GM12878 (cell line): ENCODE measurements around the gene MLKL. TPM values are rescaled to one million over a fixed set of nuclear protein-coding genes. Genes with fewer than 3 reads are reported as not detected.

Source experiments
- ATAC-seq: fragments of 200-7000 bp; cut with Tn5 transposase; 3 replicates; pipeline ENCODE4 v1.9.1; 2020; ENCODE audit warnings: mild to moderate bottlenecking, moderate library complexity
- BruUV-seq: library from RNA; stranded (reverse); fragments of 400-500 nt; replicated peaks from 2 replicates; lab custom pipeline; 2021; lab: Mats Ljungman, UMichigan
- CTCF ChIA-PET: fragments of 300-600 bp; sonication (Branson Sonifier 250); formaldehyde crosslinking; extraction: SDS; loops from one replicate; lab custom pipeline; 2021; ENCODE audit warnings: inconsistent platforms; lab: Yijun Ruan, JAX
- POLR2A ChIA-PET: fragments of 350-600 bp; formaldehyde crosslinking; extraction: SDS; loops from one replicate; lab custom pipeline; 2021; ENCODE audit warnings: inconsistent platforms; lab: Charles Lee
- RAD21 ChIA-PET: fragments of 300-600 bp; sonication (Branson Sonifier 250); formaldehyde crosslinking; loops from one replicate; lab custom pipeline; 2023; ENCODE audit warnings: antibody characterized with exemption; ENCODE audit not compliant: unreplicated experiment; lab: Charles Lee
- SMC1A ChIA-PET: fragments of 300-600 bp; sonication (Branson Sonifier 250); formaldehyde crosslinking; loops from one replicate; lab custom pipeline; 2023; ENCODE audit not compliant: unreplicated experiment, uncharacterized antibody; lab: Charles Lee
- DNase-seq: peaks from one replicate; pipeline ENCODE4 v3.0.0-alpha.2; 2011; ENCODE audit warnings: low read depth, low spot score
- FAIRE-seq: peaks from 3 replicates; lab custom pipeline; 2011; peaks lifted over from hg19 to GRCh38; lab: Jason Lieb, UNC
- H2AFZ ChIP-seq: 2 replicates; pipeline ENCODE4 v1.6.0; 2011; ENCODE audit warnings: low read depth, low read length, control low read depth; ENCODE audit not compliant: control insufficient read depth
- H3K27ac ChIP-seq: 2 replicates; pipeline ENCODE4 v1.5.1; 2011; ENCODE audit warnings: control low read depth; ENCODE audit not compliant: control insufficient read depth, insufficient read depth
- H3K27me3 ChIP-seq, 2 experiments: replicated peaks in 1 of 2; 2 replicates each; pipeline versions ENCODE4 v1.6.0 to v1.6.1; 2011; ENCODE audit warnings: low read length in 1 of 2; ENCODE audit not compliant: control insufficient read depth in 2 of 2, insufficient read depth in 2 of 2
- H3K36me3 ChIP-seq, 2 experiments: 2 replicates each; pipeline ENCODE4 v1.5.1; 2011; ENCODE audit warnings: low read length in 1 of 2; ENCODE audit not compliant: control insufficient read depth in 2 of 2, insufficient read depth in 2 of 2
- H3K4me1 ChIP-seq: 2 replicates; pipeline ENCODE4 v1.6.1; 2011; ENCODE audit warnings: mild to moderate bottlenecking, low read length, moderate library complexity, mixed read lengths; ENCODE audit not compliant: control insufficient read depth, insufficient read depth
- H3K4me2 ChIP-seq: 2 replicates; pipeline ENCODE4 v1.6.0; 2011; ENCODE audit warnings: control low read depth; ENCODE audit not compliant: control insufficient read depth, insufficient read depth
- H3K4me3 ChIP-seq: fragments of 200-600 bp; sonication (generic); 2 replicates; pipeline ENCODE4 v1.5.1; 2016
- H3K79me2 ChIP-seq: 2 replicates; pipeline ENCODE4 v1.6.0; 2011; ENCODE audit warnings: low read length; ENCODE audit not compliant: control insufficient read depth, insufficient read depth
- H3K9ac ChIP-seq: 2 replicates; pipeline ENCODE4 v1.8.0; 2011; ENCODE audit warnings: low read length, control low read depth, mixed read lengths; ENCODE audit not compliant: control insufficient read depth, insufficient read depth
- H3K9me3 ChIP-seq: replicated peaks from 3 replicates; pipeline ENCODE4 v1.5.1; 2011; ENCODE audit warnings: mild to moderate bottlenecking, low read length; ENCODE audit not compliant: control insufficient read depth, insufficient read depth
- H4K20me1 ChIP-seq: 2 replicates; pipeline ENCODE4 v1.6.0; 2011; ENCODE audit not compliant: control insufficient read depth, insufficient read depth
- HDGF ChIP-seq: fragments of 450-650 bp; IDR thresholded peaks from 2 replicates; pipeline ENCODE4 v1.6.1; 2016; ENCODE audit warnings: antibody characterized with exemption
- MAX ChIP-seq: IDR thresholded peaks from 2 replicates; pipeline ENCODE4 v1.6.1; 2012; ENCODE audit warnings: low read depth, low read length, improper control_type of control experiment
- RAD51 ChIP-seq: fragments of 450-650 bp; IDR thresholded peaks from 2 replicates; pipeline ENCODE4 v1.6.1; 2016; ENCODE audit warnings: moderate library complexity, mild to moderate bottlenecking, inconsistent platforms
- RB1 ChIP-seq: fragments of 450-650 bp; formaldehyde crosslinking; IDR thresholded peaks from 2 replicates; pipeline ENCODE4 v1.6.1; 2017; ENCODE audit warnings: mild to moderate bottlenecking, borderline replicate concordance
- RELA ChIP-seq: fragments of 450-650 bp; IDR thresholded peaks from 2 replicates; pipeline ENCODE4 v1.8.0; 2014; ENCODE audit warnings: borderline replicate concordance; ENCODE audit not compliant: partially characterized antibody
- YY1 ChIP-seq: IDR thresholded peaks from 2 replicates; pipeline ENCODE4 v1.6.1; 2011; ENCODE audit warnings: low read depth, mild to moderate bottlenecking, low read length
- WGBS: methylation state at CpG from one replicate; pipeline ENCODE4 v1.1.6; 2016; ENCODE audit warnings: low lambda C conversion rate; ENCODE audit not compliant: insufficient replicate concordance, insufficient coverage; ENCODE audit errors: missing lambda C conversion rate; 5-methylcytosine and 5-hydroxymethylcytosine counted together
- in situ Hi-C: fragments of 300-500 bp; cut with MboI; formaldehyde crosslinking; loops from 9 replicates; pipeline ENCODE4 v1.14.3; 2018; ENCODE audit warnings: mixed read lengths
- intact Hi-C: fragments of 100-400 bp; cut with micrococcal nuclease; formaldehyde crosslinking; loops from one replicate; pipeline ENCODE4 v1.14.2; 2022; ENCODE audit not compliant: unreplicated experiment
- polyA plus RNA-seq, 11 experiments: library from polyadenylated mRNA; depleted of rRNA in 4 of 11; unstranded in 6 of 11; stranded (reverse) in 5 of 11; fragments of >200 nt; fragmentation: Nextera tagmentation in 4 of 11; fragmentation: Illumina TruSeq in 1 of 11; extraction: Ambion mirVana in 4 of 11; extraction: Trizol in 1 of 11; gene quantifications; 1 replicate in 1 of 11; 2 replicates in 10 of 11; pipeline versions ENCODE4 v1.2.1 to v1.2.3, GENCODE V29; 2011 to 2016; ENCODE audit warnings: inconsistent platforms in 2 of 11, missing spikeins in 2 of 11, low read depth in 1 of 11
- total RNA-seq, 4 experiments: library from RNA; depleted of rRNA in 3 of 4; stranded (reverse); fragments of >200 nt in 3 of 4; fragmentation: Illumina TruSeq in 1 of 4; extraction: Trizol in 1 of 4; gene quantifications; 2 replicates each; pipeline versions ENCODE4 v1.2.1 to v1.2.3, GENCODE V29; 2013 to 2021

The MLKL gene
- total and polyA plus RNA-seq, 10 of the 15 experiments (the other 5 are each of a cell fraction or from before 2014, with no cell fraction given) = 3.8 to 14.5 (median 11.2) TPM

- in situ Hi-C loops = no loop called here
- TF ChIP-seq MAX = no peak
- no peak for TF ChIP-seq RELA
- ChIA-PET RAD21 (no interaction called here), POLR2A (no interaction called here), CTCF (no interaction called here), SMC1A (no interaction called here)
- Histone ChIP-seq H3K27ac (no peak overlapping the region), H3K4me3 (no peak overlapping the region), H3K9ac (no peak overlapping the region), H3K79me2 (no peaks in the 10 kb centered on the region), H3K27me3 (peaks cover 0 to 1% of the 10 kb centered on the region in 2 experiments; a peak in 1 of 4 replicates), H4K20me1 (no peaks in the 10 kb centered on the region), H2AFZ (no peak overlapping the region), H3K9me3 (no peaks in the 10 kb centered on the region; the same call in 2 of the 3 replicates), H3K36me3 (no peaks in the 10 kb centered on the region), H3K4me1 (peaks cover under 1% of the 10 kb centered on the region), H3K4me2 (no peak overlapping the region)
- no TSS peak for BruUV-seq
- WGBS = 75% methylated on average over 10 of the region's 10 CpGs
- ATAC-seq (no peak), FAIRE-seq (no peak), DNase-seq (no peak)
- intact Hi-C loops = no loop called here
These were observed 34.4 kb upstream of the MLKL start for GRCh38 chr16:74735162-74735452.

- CTCF ChIA-PET = no interaction called here
- Histone ChIP-seq H3K4me2 (no peak overlapping the region), H3K36me3 (no peaks in the 10 kb centered on the region; a peak in 1 of 4 replicates), H3K4me3 (no peak overlapping the region), H4K20me1 (no peaks in the 10 kb centered on the region), H2AFZ (no peak overlapping the region), H3K9me3 (no peaks in the 10 kb centered on the region; the same call in 2 of the 3 replicates), H3K27ac (no peak overlapping the region), H3K27me3 (peaks cover 0 to 1% of the 10 kb centered on the region in 2 experiments; a peak in 1 of 4 replicates), H3K79me2 (no peaks in the 10 kb centered on the region), H3K4me1 (peaks cover 6% of the 10 kb centered on the region), H3K9ac (no peak overlapping the region)
- BruUV-seq = no TSS peak
- SMC1A ChIA-PET = no interaction called here
- intact Hi-C loops = no loop called here
- ATAC-seq (no peak), DNase-seq (no peak), FAIRE-seq (no peak)
- in situ Hi-C loops = no loop called here
- 54% methylated on average over 21 of the region's 21 CpGs for WGBS
- TF ChIP-seq RAD51 (no peak), RB1 (no peak), HDGF (no peak), YY1 (no peak)
- RAD21 ChIA-PET = no interaction called here
- POLR2A ChIA-PET = no interaction called here
These were observed 33.9 kb upstream of the MLKL start for GRCh38 chr16:74734361-74735161.
